GM19193 (cell line): Measurements from ENCODE around the gene LRRC14B.

Source experiments
- POLR2A ChIP-seq: IDR thresholded peaks from 4 replicates; pipeline ENCODE4 v1.6.1; 2011; ENCODE audit not compliant: insufficient read depth, insufficient read length; ENCODE audit errors: extremely low read depth

LRRC14B gene

GRCh38 chr5:166441-167372, 24.6 kb upstream of the LRRC14B start:
- no peak for TF ChIP-seq POLR2A

GRCh38 chr5:167511-167910, 23.8 kb upstream of the LRRC14B start:
- no peak for TF ChIP-seq POLR2A

- no peak for TF ChIP-seq POLR2A
These were observed 23.2 kb upstream of the LRRC14B start for GRCh38 chr5:167982-168660.

GRCh38 chr5:169071-169727, 22.1 kb upstream of the LRRC14B start:
- TF ChIP-seq POLR2A = no peak

DNA sequence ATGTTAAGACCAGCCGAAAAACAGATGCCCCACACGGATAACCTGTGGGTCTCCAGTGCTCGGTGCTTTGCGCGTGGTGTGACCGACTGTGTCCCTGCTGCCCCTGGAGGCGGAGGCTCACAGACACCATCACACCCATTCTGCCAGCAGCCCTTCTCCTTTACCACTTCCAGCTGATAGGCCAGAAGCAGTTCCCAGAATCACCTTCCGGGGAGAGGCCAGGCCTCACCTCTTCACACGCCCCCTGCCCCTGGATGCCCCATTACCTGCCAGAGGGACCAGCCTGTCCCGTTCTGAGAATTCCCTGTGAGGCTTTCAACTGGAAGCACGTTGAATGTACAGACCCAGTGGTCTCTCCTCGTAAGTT, 21.6 kb upstream of the LRRC14B start:
- no peak for TF ChIP-seq POLR2A

GRCh38 chr5:170971-171800, 20.1 kb upstream of the LRRC14B start:
- no peak for TF ChIP-seq POLR2A

DNA sequence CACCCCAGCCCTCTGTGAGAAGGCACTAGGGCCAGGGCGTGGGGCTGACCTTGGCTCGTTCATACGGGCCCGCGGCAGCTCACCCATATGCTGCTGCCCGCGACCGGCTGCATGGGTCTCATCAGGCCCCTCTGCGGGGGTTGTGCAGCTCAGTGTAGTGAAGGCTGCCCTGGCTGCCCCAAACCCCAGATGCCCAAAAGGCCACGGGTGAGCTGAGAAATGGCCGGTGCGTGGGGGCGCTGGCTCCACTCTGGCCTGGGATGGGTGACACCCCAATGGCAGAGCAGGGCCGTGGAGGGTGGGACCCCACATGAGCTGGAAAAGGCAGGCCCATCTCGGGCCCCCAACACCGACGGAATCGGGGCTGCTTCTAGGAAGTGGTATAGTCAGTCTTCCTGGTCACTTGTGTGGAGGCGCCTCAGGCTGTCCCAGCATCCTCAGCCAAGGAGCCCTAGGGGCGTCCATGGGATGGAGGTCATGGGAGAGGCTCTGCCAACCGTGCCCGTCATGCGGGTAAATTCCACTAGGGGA, 19.4 kb upstream of the LRRC14B start:
- TF ChIP-seq POLR2A = no peak

DNA sequence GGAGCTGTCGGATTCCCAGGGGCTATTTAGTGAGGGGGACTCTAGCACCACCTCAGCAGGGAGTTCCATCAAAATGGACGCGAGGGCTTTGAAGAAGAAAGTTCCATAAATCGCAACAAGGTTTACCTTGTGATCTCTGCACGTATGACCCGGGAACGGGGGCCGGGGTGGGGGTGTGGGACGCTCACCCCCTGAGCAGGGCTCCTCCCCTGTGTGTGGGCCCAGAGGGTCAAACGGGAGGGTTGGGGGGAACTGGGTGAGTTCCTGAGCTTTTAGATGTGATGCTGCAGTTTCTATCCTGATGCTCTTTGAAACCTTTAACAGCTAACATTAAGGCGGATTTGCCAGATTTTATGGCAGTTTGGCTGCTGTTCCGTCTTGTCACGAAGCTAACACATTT, 18.9 kb upstream of the LRRC14B start:
- no peak for TF ChIP-seq POLR2A

DNA sequence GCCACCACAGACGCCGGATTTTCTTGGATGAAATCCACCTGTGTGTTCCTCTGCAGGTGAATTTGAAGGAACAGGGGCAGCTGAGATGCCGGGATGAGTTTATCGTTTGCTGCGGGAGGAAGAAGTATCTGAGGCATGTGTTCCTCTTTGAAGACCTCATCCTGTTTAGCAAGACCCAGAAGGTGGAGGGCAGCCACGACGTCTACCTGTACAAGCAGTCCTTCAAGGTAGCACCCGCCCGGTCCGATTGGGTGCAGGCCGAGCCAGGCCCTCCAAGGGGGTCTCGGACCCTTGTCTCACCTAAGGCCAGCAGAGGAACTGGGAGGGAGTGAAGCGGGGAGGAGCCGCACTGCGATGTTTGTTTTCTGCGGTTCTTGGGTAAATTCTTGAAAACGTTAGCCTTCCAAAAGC, 18.4 kb upstream of the LRRC14B start:
- no peak for TF ChIP-seq POLR2A

DNA sequence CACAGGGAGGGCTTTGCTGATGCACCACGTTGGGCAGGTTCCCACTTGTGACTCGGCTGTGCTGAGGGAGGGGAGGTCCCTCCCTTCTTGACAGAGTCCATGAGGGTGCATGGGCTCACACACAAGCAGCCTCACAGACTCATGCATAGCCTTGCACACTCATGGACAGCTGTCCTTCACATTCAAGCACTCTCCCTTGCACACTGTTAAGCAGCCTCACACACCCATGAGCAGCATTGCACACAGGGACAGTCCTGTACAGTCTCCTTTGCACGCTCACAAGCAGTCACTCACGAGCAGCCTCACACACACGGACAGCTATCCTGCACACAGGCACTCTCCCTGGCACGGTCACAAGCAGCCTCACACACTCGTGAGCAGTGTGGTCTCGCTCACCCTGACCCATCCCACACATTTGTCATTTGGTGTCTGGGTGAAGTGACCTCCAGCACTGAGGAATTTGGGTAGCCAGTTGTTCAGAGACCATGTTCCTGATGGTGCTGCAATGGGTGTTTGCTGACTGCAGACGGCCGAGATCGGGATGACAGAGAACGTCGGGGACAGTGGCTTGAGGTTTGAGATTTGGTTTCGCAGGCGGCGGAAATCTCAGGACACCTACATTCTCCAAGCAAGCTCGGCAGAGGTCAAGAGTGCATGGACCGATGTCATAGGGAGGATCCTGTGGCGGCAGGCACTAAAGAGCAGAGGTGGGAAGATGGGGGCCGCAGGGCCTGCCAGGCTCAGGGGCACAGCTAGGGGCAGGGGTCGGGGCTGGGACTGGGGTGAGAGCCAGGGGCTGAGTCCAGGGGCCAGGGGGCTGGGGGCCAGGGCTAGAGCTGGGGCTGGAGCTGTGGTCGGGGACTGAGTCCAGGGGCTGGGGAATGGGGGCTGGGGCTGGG, 17.7 kb upstream of the LRRC14B start:
- no peak for TF ChIP-seq POLR2A

GRCh38 chr5:174291-174600, 17.0 kb upstream of the LRRC14B start:
- no peak for TF ChIP-seq POLR2A

DNA sequence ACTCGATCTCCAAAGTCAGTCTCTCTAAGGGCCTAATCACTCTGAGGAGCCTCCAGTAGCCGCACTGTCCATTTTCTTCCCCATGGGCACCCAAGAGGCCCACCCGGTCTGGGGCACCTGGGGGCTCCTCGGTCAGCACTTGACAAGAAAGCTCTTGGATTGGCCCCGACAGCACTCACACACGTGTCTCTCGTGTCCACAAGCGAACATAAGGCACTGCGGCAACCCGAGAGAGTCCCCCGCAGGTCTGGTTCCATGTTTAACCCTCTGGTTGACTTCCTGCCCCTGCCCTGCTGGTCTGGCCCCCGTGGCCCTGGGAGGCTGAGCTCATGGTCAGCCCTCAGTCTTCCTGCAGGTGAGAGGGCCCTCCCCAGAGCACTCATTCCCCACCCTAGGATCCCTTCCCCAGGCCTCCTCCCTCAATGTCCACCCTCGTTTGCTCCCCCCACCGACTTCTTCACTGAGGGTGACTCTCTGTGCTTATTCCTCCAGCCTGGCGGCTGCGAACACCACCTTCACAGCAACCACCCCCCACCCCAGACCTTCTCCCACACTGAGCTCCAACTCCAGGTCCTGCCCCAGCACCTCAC, 16.3 kb upstream of the LRRC14B start:
- no peak for TF ChIP-seq POLR2A

DNA sequence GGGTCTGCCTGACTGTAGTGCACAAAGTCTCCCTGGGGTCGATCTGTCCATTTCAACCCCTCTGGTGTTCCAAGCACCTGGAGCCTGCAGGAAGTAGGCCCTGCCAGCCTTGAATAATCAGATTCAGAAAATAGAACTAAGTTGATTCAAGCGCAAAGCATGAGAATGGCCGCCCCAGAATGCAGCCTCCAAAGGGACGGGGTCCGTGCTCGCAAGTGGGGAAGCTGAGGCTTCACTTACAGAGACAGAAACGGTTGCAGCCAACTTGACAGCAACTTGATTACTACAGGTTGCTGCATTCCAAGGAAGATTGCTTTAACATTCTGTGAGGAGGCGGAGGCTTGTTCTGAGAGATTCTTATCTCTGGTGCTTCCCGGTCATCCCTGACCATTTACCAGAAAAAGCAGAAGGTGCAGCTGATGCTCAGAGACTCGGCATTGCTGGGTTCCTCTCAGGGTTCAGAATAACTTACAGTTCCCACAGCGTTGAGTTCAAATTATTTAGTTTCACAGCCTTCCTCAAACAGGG, 14.9 kb upstream of the LRRC14B start:
- TF ChIP-seq POLR2A = no peak

DNA sequence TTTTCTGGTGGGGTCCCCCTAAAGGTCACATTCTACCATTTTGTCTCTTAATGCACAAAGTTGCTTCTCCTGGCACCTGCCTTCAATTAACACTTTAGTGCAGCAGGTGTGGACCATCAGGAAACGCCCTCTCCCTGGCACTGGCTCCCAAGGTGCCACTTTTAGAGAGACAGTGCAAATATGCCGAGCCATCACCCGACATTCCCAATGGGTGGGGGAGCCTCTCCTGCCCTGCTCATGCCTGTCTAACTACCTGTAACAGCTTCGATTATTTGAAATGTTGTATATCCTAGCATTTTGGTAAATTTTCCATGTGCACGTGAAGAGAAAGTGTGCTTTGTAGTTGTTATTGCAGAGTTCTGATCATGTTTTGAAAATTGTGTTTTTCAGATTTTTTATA, 13.2 kb upstream of the LRRC14B start:
- no peak for TF ChIP-seq POLR2A

- TF ChIP-seq POLR2A = no peak
These were observed 11.9 kb upstream of the LRRC14B start for GRCh38 chr5:179401-179800.
